Lower leg skin (tissue), 4 donors: ENCODE measurements around the gene MRM2. TPM values are rescaled to one million over a fixed set of nuclear protein-coding genes. Genes with fewer than 3 reads are reported as not detected.

Source experiments
- DNase-seq, 2 donors: peaks; one replicate each; pipeline ENCODE4 v3.0.0-alpha.2; 2019; ENCODE audit warnings: low spot score in 2 of 2
- H3K4me3 ChIP-seq: fragments of 200-600 bp; sonication (generic); 2 replicates; pipeline ENCODE4 v1.5.1; 2017; ENCODE audit warnings: mild to moderate bottlenecking, low read depth; ENCODE audit not compliant: poor library complexity, severe bottlenecking
- POLR2A ChIP-seq, 2 donors: fragments of 450-650 bp; IDR thresholded peaks; one replicate each; pipeline ENCODE4 v1.6.1; 2016 to 2017; ENCODE audit warnings: antibody characterized with exemption in 2 of 2, mild to moderate bottlenecking in 1 of 2, moderate library complexity in 1 of 2
- WGBS, 2 donors: methylation state at CpG; one replicate each; pipeline ENCODE4 v1.1.5; 2018; 5-methylcytosine and 5-hydroxymethylcytosine counted together
- intact Hi-C: fragments of 100-400 bp; cut with DNase I; formaldehyde crosslinking; loops from one replicate; pipeline ENCODE4 v1.15.0; 2023; ENCODE audit warnings: low total_unique reads
- total RNA-seq, 4 donors: library from RNA; depleted of rRNA; stranded (reverse); fragments of >200 nt; gene quantifications; one replicate each; pipeline ENCODE4 v1.1.0, GENCODE V29; 2016
- TF ChIP-seq, protein P1 (sequence below), 3 donors: fragments of 450-650 bp; IDR thresholded peaks; one replicate each; pipeline ENCODE4 v1.5.1; 2016; ENCODE audit warnings: antibody characterized with exemption in 3 of 3, mild to moderate bottlenecking in 3 of 3, moderate library complexity in 2 of 3

MRM2 gene
- total RNA-seq, 4 donors from 2014 or later = 17.6 to 26.1 (median 23.9) TPM

DNA sequence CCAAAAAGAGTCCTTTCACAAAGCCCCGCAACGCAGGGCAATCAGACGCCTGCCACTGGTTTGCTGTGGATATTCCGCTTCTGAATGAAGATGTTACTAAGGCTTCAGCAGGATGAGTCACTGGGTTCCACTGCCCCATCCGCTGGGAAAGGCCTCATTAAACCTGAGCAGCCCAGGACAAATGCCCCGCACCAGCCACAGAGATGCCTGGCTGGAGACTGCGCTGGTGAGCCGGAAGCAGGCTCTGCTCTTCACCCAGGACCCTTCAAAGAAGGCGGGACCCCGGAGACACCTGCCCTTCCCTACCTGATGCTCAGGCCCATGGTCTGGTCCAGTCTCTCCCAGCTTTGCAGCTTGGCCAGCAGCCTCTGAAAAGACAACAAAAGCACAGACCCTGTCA, 29.1 kb downstream of the MRM2 start:
- intact Hi-C loops = loop anchor here (10.0 kb wide), 2 partner anchors 548 to 628 kb away; no protein-coding TSS in a partner anchor
- no peak for TF ChIP-seq POLR2A (IDR thresholded peaks at IDR 0.05)
- TF ChIP-seq, protein P1, sequence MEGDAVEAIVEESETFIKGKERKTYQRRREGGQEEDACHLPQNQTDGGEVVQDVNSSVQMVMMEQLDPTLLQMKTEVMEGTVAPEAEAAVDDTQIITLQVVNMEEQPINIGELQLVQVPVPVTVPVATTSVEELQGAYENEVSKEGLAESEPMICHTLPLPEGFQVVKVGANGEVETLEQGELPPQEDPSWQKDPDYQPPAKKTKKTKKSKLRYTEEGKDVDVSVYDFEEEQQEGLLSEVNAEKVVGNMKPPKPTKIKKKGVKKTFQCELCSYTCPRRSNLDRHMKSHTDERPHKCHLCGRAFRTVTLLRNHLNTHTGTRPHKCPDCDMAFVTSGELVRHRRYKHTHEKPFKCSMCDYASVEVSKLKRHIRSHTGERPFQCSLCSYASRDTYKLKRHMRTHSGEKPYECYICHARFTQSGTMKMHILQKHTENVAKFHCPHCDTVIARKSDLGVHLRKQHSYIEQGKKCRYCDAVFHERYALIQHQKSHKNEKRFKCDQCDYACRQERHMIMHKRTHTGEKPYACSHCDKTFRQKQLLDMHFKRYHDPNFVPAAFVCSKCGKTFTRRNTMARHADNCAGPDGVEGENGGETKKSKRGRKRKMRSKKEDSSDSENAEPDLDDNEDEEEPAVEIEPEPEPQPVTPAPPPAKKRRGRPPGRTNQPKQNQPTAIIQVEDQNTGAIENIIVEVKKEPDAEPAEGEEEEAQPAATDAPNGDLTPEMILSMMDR (IDR thresholded peaks at IDR 0.05) = no peak
- DNase-seq = no peak
- 97 to 98% methylated on average over 10 of the region's 10 CpGs for WGBS, 2 donors
- no peak overlapping the region for H3K4me3 ChIP-seq

DNA sequence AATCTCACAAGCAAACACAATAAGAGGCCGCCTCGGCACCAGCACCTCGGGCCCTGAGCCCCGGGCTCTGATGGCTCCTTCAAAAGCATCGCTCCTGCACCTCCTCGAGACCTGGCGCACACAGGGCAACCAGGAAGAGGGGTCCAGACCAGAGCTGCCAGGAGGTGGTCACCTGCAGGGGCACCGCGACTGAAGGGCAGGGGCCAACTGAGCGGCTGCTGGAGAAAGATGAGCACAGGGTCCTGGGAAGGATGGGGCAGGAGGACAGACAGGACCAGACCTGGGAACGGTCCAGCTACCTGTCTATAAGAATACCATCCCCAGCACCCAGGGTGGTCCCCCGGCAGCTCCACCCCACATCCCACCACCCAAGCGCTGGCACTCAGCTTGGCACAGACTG, 30.1 kb downstream of the MRM2 start:
- 92 to 94% methylated on average over 11 to 13 of the region's 13 CpGs for WGBS, 2 donors
- TF ChIP-seq POLR2A (IDR thresholded peaks at IDR 0.05) = no peak
- TF ChIP-seq, protein P1 (IDR thresholded peaks at IDR 0.05) = no peak

DNA sequence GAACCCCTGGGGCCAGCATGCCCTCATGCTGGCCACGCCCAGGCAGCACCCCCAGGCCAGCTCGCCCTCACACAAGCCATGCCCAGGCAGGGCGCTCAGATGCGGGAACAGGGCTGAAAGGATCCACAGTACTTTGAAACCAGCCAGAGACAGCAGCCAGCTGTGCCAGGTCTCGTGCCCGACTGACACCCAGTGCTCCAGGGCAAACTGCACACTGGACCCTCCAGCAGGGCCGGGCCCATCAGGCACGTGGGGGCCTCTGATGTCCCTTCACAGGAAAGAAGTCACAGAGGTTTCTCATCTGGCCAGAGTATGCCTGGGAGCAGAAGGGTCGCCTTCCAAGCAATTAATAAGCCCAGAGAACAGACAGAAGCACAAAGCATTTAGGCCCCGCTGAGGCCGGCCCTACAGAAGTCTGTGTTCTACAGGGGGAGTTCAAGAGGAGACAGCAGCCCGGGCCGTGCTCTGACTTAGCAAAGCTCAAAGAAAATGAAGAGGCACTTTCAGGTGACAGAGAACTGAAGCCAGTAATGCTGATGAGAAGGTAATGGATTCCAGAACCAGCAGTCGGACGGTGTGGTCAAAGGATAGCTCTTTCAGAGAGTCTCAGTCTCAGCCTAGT, 30.6 kb downstream of the MRM2 start:
- TF ChIP-seq, protein P1 (IDR thresholded peaks at IDR 0.05) = no peak
- no peak for TF ChIP-seq POLR2A (IDR thresholded peaks at IDR 0.05)
- no peak for DNase-seq
- no peak overlapping the region for H3K4me3 ChIP-seq
- intact Hi-C loops = loop anchor here (10.0 kb wide), 2 partner anchors 547 to 627 kb away; no protein-coding TSS in a partner anchor
- 74 to 76% methylated on average over 15 of the region's 15 CpGs for WGBS, 2 donors

More for the DNA sequence above, 30.1 kb downstream of the MRM2 start:
- no peak overlapping the region for H3K4me3 ChIP-seq
- intact Hi-C loops = loop anchor here (10.0 kb wide), 2 partner anchors 547 to 627 kb away; no protein-coding TSS in a partner anchor
- DNase-seq = no peak

DNA sequence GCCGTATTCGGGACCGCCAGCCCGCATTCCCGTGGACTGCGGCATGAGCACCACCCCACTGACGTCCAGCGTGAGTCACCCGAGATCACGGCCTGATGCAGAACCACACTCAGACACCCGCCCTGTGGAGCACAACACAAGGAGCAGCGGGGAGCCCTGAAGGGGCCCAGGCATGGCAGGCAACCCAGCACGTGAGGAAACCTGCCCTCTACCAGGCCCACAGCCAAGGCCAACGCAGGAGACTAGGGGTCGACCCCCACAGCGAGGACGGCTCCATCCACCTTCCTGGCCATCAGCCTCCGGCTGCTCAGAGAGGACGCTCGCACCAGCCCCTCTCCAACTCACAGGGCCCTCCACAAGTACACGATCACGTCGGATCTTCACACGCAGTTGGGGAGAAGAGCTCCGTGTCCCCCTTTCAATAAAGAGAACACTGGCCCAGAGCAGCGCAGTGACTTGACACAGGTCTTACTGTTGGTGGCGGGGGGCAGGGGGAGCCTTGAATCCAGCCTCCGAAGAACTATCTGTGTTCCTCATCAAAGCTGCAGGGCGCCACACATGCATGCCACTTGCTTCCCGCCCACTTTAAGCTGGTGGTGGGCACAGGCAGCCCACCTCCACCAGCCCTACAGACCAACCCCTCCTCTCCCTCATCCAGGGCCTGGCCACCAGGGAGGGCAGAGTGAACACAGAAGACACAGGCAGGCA, 31.3 kb downstream of the MRM2 start:
- no peak for DNase-seq
- WGBS, 2 donors = 80 to 86% methylated on average over 19 to 30 of the region's 30 CpGs
- intact Hi-C loops = loop anchor here (10.0 kb wide), 2 partner anchors 546 to 626 kb away; no protein-coding TSS in a partner anchor
- H3K4me3 ChIP-seq = no peak overlapping the region
- TF ChIP-seq, protein P1 (IDR thresholded peaks at IDR 0.05) = no peak

DNA sequence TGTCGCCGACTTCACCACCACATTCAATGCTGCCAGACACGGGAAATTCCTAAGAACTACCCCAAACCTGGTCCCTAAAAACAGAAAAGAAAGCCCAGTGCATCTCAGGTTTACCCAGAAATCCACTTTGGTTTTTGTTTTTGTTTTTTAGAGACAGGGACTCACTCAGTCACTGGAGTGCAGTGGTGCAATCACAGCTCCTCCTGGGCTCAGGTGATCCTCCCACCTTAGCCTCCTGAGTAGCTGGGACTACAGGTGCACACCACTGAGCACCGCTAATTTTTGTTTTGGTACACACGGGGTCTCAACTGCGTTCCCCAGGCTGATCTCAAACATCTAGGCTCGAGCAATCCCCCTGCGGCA, 32.1 kb downstream of the MRM2 start:
- intact Hi-C loops = loop anchor here (10.0 kb wide), 2 partner anchors 545 to 625 kb away; no protein-coding TSS in a partner anchor
- no peak overlapping the region for H3K4me3 ChIP-seq
- TF ChIP-seq, protein P1 (IDR thresholded peaks at IDR 0.05) = no peak
- TF ChIP-seq POLR2A (IDR thresholded peaks at IDR 0.05) = no peak
- DNase-seq = no peak
- WGBS, 2 donors = 86 to 91% methylated on average over 8 of the region's 8 CpGs
